Loucy (cell line): ENCODE measurements around the gene NFE2.
"Not testable (repeated sequence)": the region's sequence is repeated elsewhere in the genome, so short reads cannot be mapped to it uniquely, and the experiment has no call there.

Source experiments
- H2AFZ ChIP-seq: fragments of 200-600 bp; sonication (generic); 2 replicates; pipeline ENCODE4 v1.6.0; 2016; ENCODE audit warnings: antibody characterized with exemption, mild to moderate bottlenecking, low read length, moderate library complexity
- H3F3A ChIP-seq: fragments of 200-600 bp; 2 replicates; pipeline ENCODE4 v1.6.0; 2016; ENCODE audit warnings: antibody characterized with exemption, low read depth, mild to moderate bottlenecking
- H3K27me3 ChIP-seq: fragments of 200-600 bp; sonication (generic); 2 replicates; pipeline ENCODE4 v1.6.1; 2014; ENCODE audit warnings: low read length, mild to moderate bottlenecking; ENCODE audit not compliant: insufficient read depth, poor library complexity, severe bottlenecking
- H3K36me3 ChIP-seq: fragments of 200-600 bp; sonication (generic); 2 replicates; pipeline ENCODE4 v1.6.1; 2016; ENCODE audit warnings: low read length; ENCODE audit not compliant: insufficient read depth
- H3K4me1 ChIP-seq: fragments of 200-600 bp; sonication (generic); 2 replicates; pipeline ENCODE4 v1.5.1; 2014; ENCODE audit warnings: low read length, mild to moderate bottlenecking; ENCODE audit not compliant: insufficient read depth, poor library complexity, severe bottlenecking
- H3K4me2 ChIP-seq: fragments of 200-600 bp; sonication (generic); 2 replicates; pipeline ENCODE4 v1.6.0; 2014; ENCODE audit warnings: antibody characterized with exemption, low read length, low read depth, mild to moderate bottlenecking; ENCODE audit not compliant: poor library complexity, severe bottlenecking
- H3K4me3 ChIP-seq: fragments of 200-600 bp; sonication (generic); 2 replicates; pipeline ENCODE4 v1.5.1; 2014; ENCODE audit warnings: low read length, mild to moderate bottlenecking, mixed read lengths; ENCODE audit not compliant: poor library complexity, severe bottlenecking
- H3K79me2 ChIP-seq: fragments of 200-600 bp; sonication (generic); 2 replicates; pipeline ENCODE4 v1.6.1; 2014; ENCODE audit warnings: low read length; ENCODE audit not compliant: insufficient read depth
- H3K9ac ChIP-seq: fragments of 200-600 bp; sonication (generic); 2 replicates; pipeline ENCODE4 v1.6.0; 2014; ENCODE audit warnings: mild to moderate bottlenecking, low read depth, low read length, moderate library complexity; ENCODE audit not compliant: poor library complexity, severe bottlenecking
- H3K9me2 ChIP-seq: fragments of 200-600 bp; sonication (generic); replicated peaks from 2 replicates; pipeline ENCODE4 v1.6.1; 2016; ENCODE audit warnings: low read depth, low read length, mixed read lengths
- H3K9me3 ChIP-seq: fragments of 200-600 bp; sonication (generic); 2 replicates; pipeline ENCODE4 v1.6.1; 2014; ENCODE audit warnings: mild to moderate bottlenecking, antibody characterized with exemption, low read length, low read depth; ENCODE audit not compliant: insufficient read depth
- H4K20me1 ChIP-seq: fragments of 200-600 bp; sonication (generic); 2 replicates; pipeline ENCODE4 v1.6.0; 2014; ENCODE audit warnings: antibody characterized with exemption, low read length, mild to moderate bottlenecking; ENCODE audit not compliant: insufficient read depth, poor library complexity, severe bottlenecking
- EZH2phosphoT487 ChIP-seq: fragments of 200-600 bp; IDR thresholded peaks from 2 replicates; pipeline ENCODE4 v1.6.1; 2018; ENCODE audit warnings: antibody characterized with exemption, mild to moderate bottlenecking, moderate library complexity, borderline replicate concordance
- TF ChIP-seq, protein P1 (sequence below): fragments of 200-600 bp; sonication (generic); conservative IDR thresholded peaks from 2 replicates; pipeline ENCODE4 v1.5.1; 2014; ENCODE audit warnings: mild to moderate bottlenecking, antibody characterized with exemption, low read length

Gene NFE2

DNA sequence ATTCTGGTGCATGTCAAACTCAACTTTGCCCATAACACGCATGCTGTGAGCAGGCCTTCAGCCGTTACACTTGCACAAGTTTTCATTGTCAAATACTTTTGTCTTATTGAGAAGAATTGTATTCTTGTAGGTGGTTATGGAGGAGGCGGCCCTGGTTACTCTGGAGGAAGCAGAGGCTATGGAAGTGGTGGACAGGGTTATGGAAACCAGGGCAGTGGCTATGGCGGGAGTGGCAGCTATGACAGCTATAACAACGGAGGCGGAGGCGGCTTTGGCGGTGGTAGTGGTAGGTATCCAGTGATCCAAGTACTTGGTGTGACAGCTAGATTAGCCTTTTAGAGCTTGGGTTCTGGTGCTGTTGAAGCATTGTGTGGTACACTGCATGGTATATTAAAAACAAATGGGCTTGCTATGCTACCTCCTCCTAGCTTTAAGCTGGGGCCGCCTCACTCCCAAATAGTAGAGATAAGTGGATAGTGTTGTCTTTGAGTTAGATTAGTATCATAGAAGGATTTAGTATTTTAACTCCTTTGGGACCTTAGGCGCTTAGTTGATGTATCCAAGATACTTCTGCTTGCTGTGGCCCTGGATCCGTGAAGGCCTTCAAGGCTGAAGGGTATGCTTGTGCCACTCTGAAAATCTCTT is 17.7 kb downstream of the NFE2 start:
- peak overlapping the region; percentile 76 for H3K4me3 ChIP-seq
- no peaks in the 10 kb centered on the region for H3K9me2 ChIP-seq
- peaks cover 25% of the 10 kb centered on the region for H3F3A ChIP-seq
- H2AFZ ChIP-seq = no peak overlapping the region
- H3K36me3 ChIP-seq = peaks cover 74% of the 10 kb centered on the region
- peaks cover 91% of the 10 kb centered on the region for H3K79me2 ChIP-seq
- peaks cover 80% of the 10 kb centered on the region for H4K20me1 ChIP-seq
- peaks cover 41% of the 10 kb centered on the region for H3K4me1 ChIP-seq
- no peaks in the 10 kb centered on the region for H3K9me3 ChIP-seq
- H3K9ac ChIP-seq = peak overlapping the region; percentile 93
- TF ChIP-seq EZH2phosphoT487 = no peak
- TF ChIP-seq, protein P1, sequence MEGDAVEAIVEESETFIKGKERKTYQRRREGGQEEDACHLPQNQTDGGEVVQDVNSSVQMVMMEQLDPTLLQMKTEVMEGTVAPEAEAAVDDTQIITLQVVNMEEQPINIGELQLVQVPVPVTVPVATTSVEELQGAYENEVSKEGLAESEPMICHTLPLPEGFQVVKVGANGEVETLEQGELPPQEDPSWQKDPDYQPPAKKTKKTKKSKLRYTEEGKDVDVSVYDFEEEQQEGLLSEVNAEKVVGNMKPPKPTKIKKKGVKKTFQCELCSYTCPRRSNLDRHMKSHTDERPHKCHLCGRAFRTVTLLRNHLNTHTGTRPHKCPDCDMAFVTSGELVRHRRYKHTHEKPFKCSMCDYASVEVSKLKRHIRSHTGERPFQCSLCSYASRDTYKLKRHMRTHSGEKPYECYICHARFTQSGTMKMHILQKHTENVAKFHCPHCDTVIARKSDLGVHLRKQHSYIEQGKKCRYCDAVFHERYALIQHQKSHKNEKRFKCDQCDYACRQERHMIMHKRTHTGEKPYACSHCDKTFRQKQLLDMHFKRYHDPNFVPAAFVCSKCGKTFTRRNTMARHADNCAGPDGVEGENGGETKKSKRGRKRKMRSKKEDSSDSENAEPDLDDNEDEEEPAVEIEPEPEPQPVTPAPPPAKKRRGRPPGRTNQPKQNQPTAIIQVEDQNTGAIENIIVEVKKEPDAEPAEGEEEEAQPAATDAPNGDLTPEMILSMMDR = no peak
- H3K27me3 ChIP-seq = peaks cover 21% of the 10 kb centered on the region
- peak overlapping the region; percentile 96 for H3K4me2 ChIP-seq

DNA sequence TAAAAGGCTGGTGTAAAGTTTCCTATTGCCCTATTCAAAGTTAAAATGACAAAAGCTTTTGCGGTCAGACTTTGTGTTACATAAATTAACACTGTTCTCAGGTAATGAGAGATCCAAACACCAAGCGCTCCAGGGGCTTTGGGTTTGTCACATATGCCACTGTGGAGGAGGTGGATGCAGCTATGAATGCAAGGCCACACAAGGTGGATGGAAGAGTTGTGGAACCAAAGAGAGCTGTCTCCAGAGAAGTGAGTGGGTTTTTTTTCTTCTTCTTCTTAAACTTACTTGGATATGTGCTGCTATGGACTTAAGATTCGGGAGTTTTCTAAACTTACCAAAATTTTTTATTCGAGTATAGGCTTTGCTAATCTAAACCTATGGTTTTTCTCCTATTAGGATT is 19.1 kb downstream of the NFE2 start:
- peak overlapping the region; percentile 96 for H3K4me2 ChIP-seq

DNA sequence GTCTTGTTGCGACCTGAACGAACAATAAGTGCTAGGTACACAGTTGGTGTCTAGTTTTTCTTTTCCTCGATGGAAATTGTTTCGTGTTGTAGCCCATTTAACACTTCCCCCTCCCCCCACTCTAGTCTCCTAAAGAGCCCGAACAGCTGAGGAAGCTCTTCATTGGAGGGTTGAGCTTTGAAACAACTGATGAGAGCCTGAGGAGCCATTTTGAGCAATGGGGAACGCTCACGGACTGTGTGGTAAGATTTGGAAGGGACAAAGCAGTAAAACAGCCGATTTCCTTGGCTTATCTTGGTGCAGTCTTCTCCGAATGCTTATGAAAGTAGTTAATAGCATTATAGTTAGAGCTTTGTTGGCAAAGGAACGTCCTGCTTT is 19.6 kb downstream of the NFE2 start:
- H3K4me2 ChIP-seq = peak overlapping the region; percentile 96
- peaks cover 57% of the 10 kb centered on the region for H3K36me3 ChIP-seq
- H3K27me3 ChIP-seq = peaks cover 21% of the 10 kb centered on the region
- peaks cover 80% of the 10 kb centered on the region for H4K20me1 ChIP-seq
- H3K79me2 ChIP-seq = peaks cover 91% of the 10 kb centered on the region
- H3K4me1 ChIP-seq = peaks cover 48% of the 10 kb centered on the region
- not testable (repeated sequence) for H3K9me2 ChIP-seq, H2AFZ ChIP-seq, H3K9me3 ChIP-seq, H3F3A ChIP-seq
- peak overlapping the region; percentile 76 for H3K4me3 ChIP-seq
- H3K9ac ChIP-seq = peak overlapping the region; percentile 93

More for the DNA sequence above, 19.1 kb downstream of the NFE2 start:
- Histone ChIP-seq H3K4me1 (peaks cover 48% of the 10 kb centered on the region), H3F3A (peaks cover 12% of the 10 kb centered on the region; the same call in 1 of the 2 replicates), H3K36me3 (peaks cover 61% of the 10 kb centered on the region), H3K79me2 (peaks cover 91% of the 10 kb centered on the region), H3K27me3 (peaks cover 21% of the 10 kb centered on the region), H3K9ac (peak overlapping the region; percentile 93), H4K20me1 (peaks cover 80% of the 10 kb centered on the region), H3K4me3 (peak overlapping the region; percentile 76)
- not testable (repeated sequence) for H3K9me3 ChIP-seq, H2AFZ ChIP-seq, H3K9me2 ChIP-seq

DNA sequence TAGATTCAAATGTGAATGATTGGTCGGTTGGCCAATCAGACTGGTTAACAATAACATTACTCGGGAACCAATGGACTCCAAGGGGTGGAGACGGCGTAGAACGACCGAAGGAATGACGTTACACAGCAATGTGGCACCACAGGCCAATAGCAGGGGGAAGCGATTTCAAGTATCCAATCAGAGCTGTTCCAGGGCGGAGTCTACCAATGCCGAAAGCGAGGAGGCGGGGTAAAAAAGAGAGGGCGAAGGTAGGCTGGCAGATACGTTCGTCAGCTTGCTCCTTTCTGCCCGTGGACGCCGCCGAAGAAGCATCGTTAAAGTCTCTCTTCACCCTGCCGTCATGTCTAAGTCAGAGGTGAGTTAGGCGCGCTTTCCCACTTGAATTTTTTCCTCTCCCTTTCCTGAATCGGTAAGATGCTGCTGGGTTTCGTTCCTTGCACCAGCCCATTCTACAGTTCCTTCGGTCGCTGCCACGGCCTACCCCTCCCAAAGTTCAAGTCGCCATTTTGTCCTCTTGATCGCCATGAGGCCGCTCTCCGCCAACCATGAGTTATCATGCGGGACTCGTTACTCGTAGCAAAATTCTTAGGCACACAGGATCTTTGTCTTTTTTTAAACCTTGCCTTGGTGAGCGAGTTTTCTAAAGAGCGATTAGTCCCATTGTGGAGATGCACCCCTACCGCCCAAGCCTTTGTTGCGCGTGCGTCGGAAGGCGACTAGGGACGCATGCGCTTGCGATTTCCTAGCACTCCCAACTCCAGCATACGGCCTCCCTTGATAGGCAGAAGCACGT is 20.2 kb downstream of the NFE2 start, which contains the start of gene HNRNPA1:
TSS of gene HNRNPA1 (plus strand) at position 259 of the 793 bp plus-strand sequence. CDS start at position 341, 82 bp downstream.
- Histone ChIP-seq H2AFZ (peak within 1 kb of the TSS; percentile 40), H3K27me3 (peaks cover 21% of the 10 kb centered on the region), H3K79me2 (peaks cover 91% of the 10 kb centered on the region), H3K4me1 (peaks cover 49% of the 10 kb centered on the region), H3K4me2 (peak within 1 kb of the TSS; percentile 99), H3K9me2 (no peaks in the 10 kb centered on the region), H3K9me3 (no peaks in the 10 kb centered on the region), H4K20me1 (peaks cover 79% of the 10 kb centered on the region), H3K4me3 (peak within 1 kb of the TSS; percentile 76), H3F3A (0 out of 2 replicates have a peak, but pooled peaks cover 3% of the 10 kb centered on the region), H3K36me3 (peaks cover 51% of the 10 kb centered on the region), H3K9ac (peak within 1 kb of the TSS; percentile 93)
- TF ChIP-seq, protein P1 = no peak
- no peak for TF ChIP-seq EZH2phosphoT487
